BLaER1 (cell line): ENCODE data around the gene CACYBP.

ENCODE experiments used
- H3K27ac ChIP-seq: shearing (Covaris generic); formaldehyde crosslinking; 2 replicates; pipeline ENCODE4 v1.8.1; 2022
- H3K27me3 ChIP-seq: shearing (Covaris generic); formaldehyde crosslinking; 2 replicates; pipeline ENCODE4 v1.8.1; 2022
- H3K36me3 ChIP-seq: shearing (Covaris generic); formaldehyde crosslinking; 2 replicates; pipeline ENCODE4 v1.8.1; 2022
- H3K4me1 ChIP-seq: shearing (Covaris generic); formaldehyde crosslinking; 2 replicates; pipeline ENCODE4 v1.8.1; 2022
- H3K4me2 ChIP-seq: shearing (Covaris generic); formaldehyde crosslinking; 2 replicates; pipeline ENCODE4 v1.8.1; 2022
- H3K4me3 ChIP-seq: shearing (Covaris generic); formaldehyde crosslinking; 2 replicates; pipeline ENCODE4 v1.8.1; 2022
- H3K9ac ChIP-seq: shearing (Covaris generic); formaldehyde crosslinking; 2 replicates; pipeline ENCODE4 v1.8.1; 2022
- H3K9me3 ChIP-seq: shearing (Covaris generic); formaldehyde crosslinking; 2 replicates; pipeline ENCODE4 v1.8.1; 2022
- H4K20me1 ChIP-seq: shearing (Covaris generic); formaldehyde crosslinking; 2 replicates; pipeline ENCODE4 v1.8.1; 2022
- Cebpa-rat ChIP-seq: shearing (Covaris generic); IDR thresholded peaks from 2 replicates; pipeline ENCODE4 v1.8.1; 2022

CACYBP gene

GRCh38 chr1:174990382-174990999 is 9.3 kb upstream of the CACYBP start:
- H3K27me3 ChIP-seq = no peaks in the 10 kb centered on the region
- H3K36me3 ChIP-seq = peaks cover 12% of the 10 kb centered on the region; the same call in 1 of the 2 replicates
- peaks cover 15% of the 10 kb centered on the region for H3K4me1 ChIP-seq
- peak overlapping the region; percentile 73 for H3K27ac ChIP-seq
- TF ChIP-seq Cebpa-rat = no peak
- peak overlapping the region; percentile 88 for H3K4me2 ChIP-seq
- peak overlapping the region; percentile 63 for H3K4me3 ChIP-seq
- H3K9me3 ChIP-seq = no peaks in the 10 kb centered on the region
- H3K9ac ChIP-seq = peak overlapping the region; percentile 68
- no peaks in the 10 kb centered on the region for H4K20me1 ChIP-seq

- H3K4me1 ChIP-seq = peaks cover 15% of the 10 kb centered on the region
- H3K27ac ChIP-seq = no peak overlapping the region
- H3K27me3 ChIP-seq = no peaks in the 10 kb centered on the region
- H3K9ac ChIP-seq = no peak overlapping the region
- no peak overlapping the region for H3K4me2 ChIP-seq
- H3K36me3 ChIP-seq = peaks cover 22% of the 10 kb centered on the region; the same call in 1 of the 2 replicates
- no peak for TF ChIP-seq Cebpa-rat
- no peaks in the 10 kb centered on the region for H4K20me1 ChIP-seq
- no peak overlapping the region for H3K4me3 ChIP-seq
- peaks cover 3% of the 10 kb centered on the region; the same call in 1 of the 2 replicates for H3K9me3 ChIP-seq
Observed at GRCh38 chr1:174991473-174991872, 8.3 kb upstream of the CACYBP start.

- Histone ChIP-seq H3K36me3 (peaks cover 16% of the 10 kb centered on the region; the same call in 1 of the 2 replicates), H3K4me1 (peaks cover 15% of the 10 kb centered on the region), H3K4me2 (no peak overlapping the region), H3K9ac (no peak overlapping the region), H3K4me3 (no peak overlapping the region), H3K9me3 (peaks cover 4% of the 10 kb centered on the region; the same call in 1 of the 2 replicates), H4K20me1 (peaks cover 1% of the 10 kb centered on the region; the same call in 1 of the 2 replicates), H3K27ac (no peak overlapping the region), H3K27me3 (no peaks in the 10 kb centered on the region)
- no peak for TF ChIP-seq Cebpa-rat
Observed at GRCh38 chr1:174995121-174995520, 4.6 kb upstream of the CACYBP start.

- H3K27me3 ChIP-seq = no peaks in the 10 kb centered on the region
- H3K4me2 ChIP-seq = no peak overlapping the region
- H3K36me3 ChIP-seq = peaks cover 16% of the 10 kb centered on the region; the same call in 1 of the 2 replicates
- H4K20me1 ChIP-seq = peaks cover 9% of the 10 kb centered on the region
- peaks cover 4% of the 10 kb centered on the region; the same call in 1 of the 2 replicates for H3K9me3 ChIP-seq
- H3K4me3 ChIP-seq = no peak overlapping the region
- peaks cover 11% of the 10 kb centered on the region for H3K4me1 ChIP-seq
- H3K9ac ChIP-seq = no peak overlapping the region
- no peak overlapping the region for H3K27ac ChIP-seq
- TF ChIP-seq Cebpa-rat = no peak
Observed at GRCh38 chr1:174995916-174996315, 3.8 kb upstream of the CACYBP start.

GRCh38 chr1:174996476-174996875 is 3.3 kb upstream of the CACYBP start:
- Histone ChIP-seq H3K4me3 (no peak overlapping the region), H3K9ac (no peak overlapping the region), H3K4me2 (no peak overlapping the region), H4K20me1 (peaks cover 15% of the 10 kb centered on the region), H3K27ac (no peak overlapping the region), H3K9me3 (peaks cover 4% of the 10 kb centered on the region; the same call in 1 of the 2 replicates), H3K36me3 (peaks cover 16% of the 10 kb centered on the region; the same call in 1 of the 2 replicates), H3K27me3 (no peaks in the 10 kb centered on the region), H3K4me1 (peaks cover 16% of the 10 kb centered on the region)
- TF ChIP-seq Cebpa-rat = no peak

GRCh38 chr1:174997041-174997440 is 2.7 kb upstream of the CACYBP start:
- peaks cover 20% of the 10 kb centered on the region for H4K20me1 ChIP-seq
- no peak for TF ChIP-seq Cebpa-rat
- H3K27me3 ChIP-seq = no peaks in the 10 kb centered on the region
- no peak overlapping the region for H3K4me2 ChIP-seq
- peaks cover 16% of the 10 kb centered on the region; the same call in 1 of the 2 replicates for H3K36me3 ChIP-seq
- H3K4me1 ChIP-seq = peaks cover 22% of the 10 kb centered on the region
- H3K9ac ChIP-seq = no peak overlapping the region
- H3K4me3 ChIP-seq = no peak overlapping the region
- H3K27ac ChIP-seq = no peak overlapping the region
- H3K9me3 ChIP-seq = peaks cover 4% of the 10 kb centered on the region; the same call in 1 of the 2 replicates

GRCh38 chr1:174998569-174999215 is 1.1 kb upstream of the CACYBP start:
- H3K27ac ChIP-seq = peak overlapping the region; percentile 99
- peaks cover 16% of the 10 kb centered on the region; the same call in 1 of the 2 replicates for H3K36me3 ChIP-seq
- H4K20me1 ChIP-seq = peaks cover 37% of the 10 kb centered on the region
- TF ChIP-seq Cebpa-rat = no peak
- H3K9ac ChIP-seq = peak overlapping the region; percentile 98
- H3K4me1 ChIP-seq = peaks cover 35% of the 10 kb centered on the region
- H3K9me3 ChIP-seq = peaks cover 4% of the 10 kb centered on the region; the same call in 1 of the 2 replicates
- no peaks in the 10 kb centered on the region for H3K27me3 ChIP-seq
- peak overlapping the region; percentile 98 for H3K4me3 ChIP-seq
- H3K4me2 ChIP-seq = peak overlapping the region; percentile 91

- peak overlapping the region; percentile 98 for H3K4me3 ChIP-seq
- 0 out of 2 replicates have a peak, but pooled peaks have one; percentile 10 for TF ChIP-seq Cebpa-rat
- H3K27ac ChIP-seq = peak overlapping the region; percentile 99
- peaks cover 35% of the 10 kb centered on the region for H3K4me1 ChIP-seq
- H3K27me3 ChIP-seq = no peaks in the 10 kb centered on the region
- peaks cover 4% of the 10 kb centered on the region; the same call in 1 of the 2 replicates for H3K9me3 ChIP-seq
- H3K36me3 ChIP-seq = peaks cover 13% of the 10 kb centered on the region; the same call in 1 of the 2 replicates
- H3K4me2 ChIP-seq = peak overlapping the region; percentile 91
- H3K9ac ChIP-seq = peak overlapping the region; percentile 98
- H4K20me1 ChIP-seq = peaks cover 44% of the 10 kb centered on the region
Observed at GRCh38 chr1:174999216-174999935, 371 bp upstream of the CACYBP start.

- no peaks in the 10 kb centered on the region for H3K27me3 ChIP-seq
- H4K20me1 ChIP-seq = peaks cover 57% of the 10 kb centered on the region
- H3K9ac ChIP-seq = peak overlapping the region; percentile 98
- H3K27ac ChIP-seq = peak overlapping the region; percentile 99
- peak overlapping the region; percentile 86 for H3K4me2 ChIP-seq
- peaks cover 22% of the 10 kb centered on the region for H3K36me3 ChIP-seq
- no peak for TF ChIP-seq Cebpa-rat
- peaks cover 4% of the 10 kb centered on the region; the same call in 1 of the 2 replicates for H3K9me3 ChIP-seq
- peaks cover 35% of the 10 kb centered on the region for H3K4me1 ChIP-seq
- H3K4me3 ChIP-seq = peak overlapping the region; percentile 98
Observed at GRCh38 chr1:175000697-175001187, 995 bp downstream of the CACYBP start.
